Mesothelial cell of epicardium (in vitro differentiated cells): ENCODE data around the gene EWSR1. TPM values are rescaled to one million over a fixed set of nuclear protein-coding genes. Genes with fewer than 3 reads are reported as not detected.

Experiments
- DNase-seq, 2 experiments: peaks; one replicate each; pipeline ENCODE4 v3.0.0; 2021; ENCODE audit warnings: low spot score in 2 of 2; ENCODE audit not compliant: unreplicated experiment in 2 of 2
- H3K27ac Mint-ChIP-seq: 2 replicates; pipeline ENCODE4 v1.8.0; 2021; ENCODE audit warnings: mixed read lengths
- H3K27me3 Mint-ChIP-seq: 2 replicates; pipeline ENCODE4 v1.8.0; 2021; ENCODE audit warnings: low read depth, mixed read lengths
- H3K36me3 Mint-ChIP-seq: 2 replicates; pipeline ENCODE4 v1.8.0; 2021; ENCODE audit warnings: mixed read lengths
- H3K4me1 Mint-ChIP-seq: 2 replicates; pipeline ENCODE4 v1.8.0; 2021; ENCODE audit warnings: mixed read lengths
- H3K4me3 Mint-ChIP-seq: 2 replicates; pipeline ENCODE4 v1.8.0; 2021; ENCODE audit warnings: mild to moderate bottlenecking, moderate library complexity, mixed read lengths
- H3K9me3 Mint-ChIP-seq: 2 replicates; pipeline ENCODE4 v1.8.0; 2021; ENCODE audit warnings: mixed read lengths
- total RNA-seq: library from RNA; stranded (reverse); gene quantifications from 3 replicates; pipeline ENCODE4 v1.2.1, GENCODE V29; 2021
- TF ChIP-seq, protein P1 (sequence below): fragments of 200-600 bp; sonication (generic); IDR thresholded peaks from one replicate; pipeline ENCODE4 v1.5.0; 2021; ENCODE audit warnings: antibody characterized with exemption; ENCODE audit not compliant: unreplicated experiment

EWSR1 gene
- total RNA-seq, 1 donor from 2014 or later, result 381 TPM

DNA sequence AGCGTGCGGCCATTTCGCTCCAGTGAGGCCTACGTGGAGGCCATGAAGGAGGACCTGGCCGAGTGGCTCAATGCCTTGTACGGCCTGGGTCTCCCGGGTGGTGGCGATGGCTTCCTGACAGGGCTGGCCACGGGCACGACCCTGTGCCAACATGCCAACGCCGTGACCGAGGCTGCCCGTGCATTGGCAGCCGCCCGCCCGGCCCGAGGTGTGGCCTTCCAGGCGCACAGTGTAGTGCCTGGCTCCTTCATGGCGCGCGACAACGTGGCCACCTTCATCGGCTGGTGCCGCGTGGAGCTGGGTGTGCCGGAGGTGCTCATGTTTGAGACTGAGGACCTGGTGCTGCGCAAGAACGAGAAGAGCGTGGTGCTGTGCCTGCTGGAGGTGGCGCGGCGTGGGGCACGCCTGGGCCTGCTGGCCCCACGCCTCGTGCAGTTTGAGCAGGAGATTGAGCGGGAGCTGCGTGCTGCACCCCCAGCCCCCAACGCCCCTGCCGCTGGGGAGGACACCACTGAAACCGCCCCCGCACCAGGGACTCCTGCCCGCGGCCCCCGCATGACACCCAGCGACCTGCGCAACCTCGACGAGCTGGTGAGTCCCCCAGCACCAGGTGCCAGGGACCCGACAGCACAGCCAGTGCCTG, 40.2 kb downstream of the EWSR1 start:
- Mint-ChIP-seq H3K9me3 (no peaks in the 10 kb centered on the region), H3K27me3 (peaks cover 10% of the 10 kb centered on the region), H3K36me3 (peaks cover 3% of the 10 kb centered on the region), H3K4me3 (peak overlapping the region; percentile 81), H3K4me1 (peaks cover 9% of the 10 kb centered on the region), H3K27ac (no peak overlapping the region)
- TF ChIP-seq, protein P1, sequence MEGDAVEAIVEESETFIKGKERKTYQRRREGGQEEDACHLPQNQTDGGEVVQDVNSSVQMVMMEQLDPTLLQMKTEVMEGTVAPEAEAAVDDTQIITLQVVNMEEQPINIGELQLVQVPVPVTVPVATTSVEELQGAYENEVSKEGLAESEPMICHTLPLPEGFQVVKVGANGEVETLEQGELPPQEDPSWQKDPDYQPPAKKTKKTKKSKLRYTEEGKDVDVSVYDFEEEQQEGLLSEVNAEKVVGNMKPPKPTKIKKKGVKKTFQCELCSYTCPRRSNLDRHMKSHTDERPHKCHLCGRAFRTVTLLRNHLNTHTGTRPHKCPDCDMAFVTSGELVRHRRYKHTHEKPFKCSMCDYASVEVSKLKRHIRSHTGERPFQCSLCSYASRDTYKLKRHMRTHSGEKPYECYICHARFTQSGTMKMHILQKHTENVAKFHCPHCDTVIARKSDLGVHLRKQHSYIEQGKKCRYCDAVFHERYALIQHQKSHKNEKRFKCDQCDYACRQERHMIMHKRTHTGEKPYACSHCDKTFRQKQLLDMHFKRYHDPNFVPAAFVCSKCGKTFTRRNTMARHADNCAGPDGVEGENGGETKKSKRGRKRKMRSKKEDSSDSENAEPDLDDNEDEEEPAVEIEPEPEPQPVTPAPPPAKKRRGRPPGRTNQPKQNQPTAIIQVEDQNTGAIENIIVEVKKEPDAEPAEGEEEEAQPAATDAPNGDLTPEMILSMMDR, result no peak
- DNase-seq, result peak in 1 of 2 experiments; percentile 38

DNA sequence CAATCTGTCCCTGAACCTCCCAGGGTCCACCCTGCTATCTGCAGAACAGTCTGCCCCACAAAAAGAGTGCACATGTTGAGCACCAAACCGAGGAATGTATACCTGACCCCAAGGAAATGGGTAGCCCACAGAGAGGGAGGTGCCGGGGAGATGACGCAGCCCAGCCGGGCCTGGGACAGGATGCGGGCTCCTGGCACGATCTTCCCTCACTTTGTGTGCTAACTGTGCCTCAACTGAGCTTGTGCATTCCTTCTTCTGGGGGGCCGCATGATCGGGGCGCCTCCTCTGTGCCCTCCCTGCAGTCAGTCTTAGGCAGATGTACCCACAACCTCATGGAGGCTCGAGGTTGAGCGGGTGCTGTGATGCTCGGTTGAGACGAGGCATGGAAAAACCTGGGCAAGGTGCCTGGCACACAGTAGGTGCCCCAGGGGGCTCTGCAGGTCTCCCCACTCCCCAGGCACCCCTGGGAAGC, 40.8 kb downstream of the EWSR1 start:
- peak overlapping the region; percentile 54 for H3K4me3 Mint-ChIP-seq
- H3K36me3 Mint-ChIP-seq, result peaks cover 3% of the 10 kb centered on the region
- TF ChIP-seq, protein P1, result no peak
- H3K27ac Mint-ChIP-seq, result no peak overlapping the region
- H3K9me3 Mint-ChIP-seq, result no peaks in the 10 kb centered on the region
- DNase-seq, result peak in 1 of 2 experiments; percentile 38
- H3K27me3 Mint-ChIP-seq, result peaks cover 16% of the 10 kb centered on the region
- peaks cover 9% of the 10 kb centered on the region for H3K4me1 Mint-ChIP-seq

DNA sequence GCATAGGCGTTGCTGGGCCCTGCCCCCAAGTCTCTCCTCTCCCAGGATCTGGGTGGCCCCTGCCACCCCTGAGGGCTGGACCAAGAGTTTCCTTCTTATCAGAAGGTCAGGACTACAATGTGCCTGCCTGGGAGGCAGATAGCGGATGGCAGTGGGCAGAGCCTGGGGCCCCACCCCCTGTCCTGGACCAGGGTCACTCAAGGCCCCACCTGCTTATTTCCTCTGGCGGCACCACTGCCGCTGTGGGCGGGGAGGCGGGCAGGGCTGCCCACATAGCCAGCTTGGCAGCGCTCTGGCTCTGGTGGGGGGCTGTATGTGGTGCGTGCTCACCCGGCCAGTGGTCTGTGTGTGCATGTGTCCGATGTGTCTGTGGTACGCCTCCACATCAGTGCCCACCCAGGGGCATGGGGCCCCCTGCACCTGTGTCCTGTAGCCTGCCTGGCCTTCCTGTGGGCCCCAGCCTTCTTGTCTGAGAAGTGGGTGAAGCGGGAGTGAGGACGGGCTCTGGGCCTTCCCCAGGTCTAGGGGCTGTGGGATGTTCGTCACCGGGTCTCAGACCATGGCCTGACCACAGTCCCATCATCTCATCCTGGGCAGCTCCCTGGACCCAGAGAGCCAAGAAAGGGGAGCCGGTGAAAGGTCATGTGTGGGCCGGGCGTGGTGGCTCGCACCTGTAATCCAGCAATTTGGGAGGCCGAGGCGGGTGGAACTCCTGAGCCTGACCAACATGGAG, 41.4 kb downstream of the EWSR1 start:
- Mint-ChIP-seq H3K4me1 (peaks cover 15% of the 10 kb centered on the region), H3K27me3 (peaks cover 23% of the 10 kb centered on the region), H3K27ac (no peak overlapping the region), H3K4me3 (peak overlapping the region; percentile 54), H3K36me3 (peaks cover 3% of the 10 kb centered on the region), H3K9me3 (no peaks in the 10 kb centered on the region)
- TF ChIP-seq, protein P1, result no peak
- peak in 1 of 2 experiments; percentile 38 for DNase-seq

DNA sequence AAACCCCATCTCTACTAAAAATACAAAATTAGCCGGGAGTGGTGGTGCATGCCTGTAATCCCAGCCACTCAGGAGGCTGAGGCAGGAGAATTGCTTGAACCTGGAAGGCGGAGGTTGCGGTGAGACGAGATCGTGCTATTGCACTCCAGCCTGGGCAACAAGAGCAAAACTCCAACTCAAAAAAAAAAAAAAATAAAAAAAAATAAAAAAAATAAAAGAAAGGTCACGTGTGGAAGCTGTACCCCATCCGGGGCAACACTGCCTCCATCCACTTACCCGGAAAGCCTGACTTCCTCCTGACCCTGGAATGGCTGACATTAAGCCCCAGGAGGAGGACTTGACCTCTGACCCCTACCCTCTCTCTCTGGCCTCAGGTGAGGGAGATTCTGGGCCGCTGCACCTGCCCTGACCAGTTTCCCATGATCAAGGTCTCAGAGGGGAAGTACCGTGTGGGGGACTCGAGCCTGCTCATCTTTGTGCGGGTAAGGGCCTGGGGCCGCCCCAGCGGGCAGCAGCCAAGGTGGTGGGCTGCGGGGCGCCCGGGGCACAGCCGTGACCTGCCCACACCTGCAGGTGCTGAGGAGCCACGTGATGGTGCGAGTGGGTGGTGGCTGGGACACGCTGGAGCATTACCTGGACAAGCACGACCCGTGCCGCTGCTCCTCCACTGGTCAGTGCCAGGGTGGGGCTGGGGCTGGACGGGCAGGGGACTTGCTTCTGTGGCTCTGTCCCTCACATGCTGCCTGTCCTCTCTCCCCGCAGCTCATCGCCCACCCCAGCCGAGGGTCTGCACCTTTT, 42.2 kb downstream of the EWSR1 start:
- Mint-ChIP-seq H3K9me3 (no peaks in the 10 kb centered on the region), H3K27me3 (peaks cover 27% of the 10 kb centered on the region), H3K4me1 (peaks cover 19% of the 10 kb centered on the region), H3K4me3 (no peak overlapping the region), H3K36me3 (peaks cover 3% of the 10 kb centered on the region), H3K27ac (peak overlapping the region; percentile 43)
- DNase-seq, result no peak
- TF ChIP-seq, protein P1, result no peak

DNA sequence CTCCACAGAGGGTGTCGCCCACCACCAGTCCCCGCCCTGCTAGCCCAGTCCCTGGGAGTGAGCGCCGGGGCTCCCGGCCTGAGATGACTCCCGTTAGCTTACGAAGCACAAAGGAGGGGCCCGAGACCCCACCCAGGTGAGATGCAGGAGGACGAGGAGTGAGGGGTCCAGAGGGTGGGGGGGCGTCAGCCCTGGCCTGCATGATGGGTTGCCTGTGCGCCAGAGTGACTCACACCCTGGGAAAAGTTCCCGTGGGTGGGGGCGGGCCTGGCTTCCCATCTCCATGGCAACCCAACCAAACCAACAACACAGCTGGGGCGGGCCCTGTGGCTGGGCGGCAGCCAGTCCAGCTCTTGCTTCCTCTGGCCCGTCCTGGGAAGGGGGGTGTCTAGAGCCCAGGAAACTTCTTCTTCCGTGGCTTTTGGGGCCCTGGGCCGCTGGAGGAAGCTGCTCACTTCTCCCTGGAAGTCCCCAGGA, 42.8 kb downstream of the EWSR1 start:
- Mint-ChIP-seq H3K36me3 (peaks cover 3% of the 10 kb centered on the region), H3K4me1 (peaks cover 18% of the 10 kb centered on the region), H3K27ac (peak overlapping the region; percentile 43), H3K9me3 (no peaks in the 10 kb centered on the region), H3K4me3 (no peak overlapping the region), H3K27me3 (peaks cover 29% of the 10 kb centered on the region)
- peak; percentile 77 to 86 for DNase-seq
- TF ChIP-seq, protein P1, result no peak
